Raji (cell line): ENCODE measurements around the gene IDH2.

Source experiments
- POLR2A ChIP-seq: IDR thresholded peaks from 2 replicates; pipeline ENCODE4 v1.6.1; 2011; ENCODE audit warnings: low read depth, low read length, control low read depth; ENCODE audit not compliant: insufficient read depth

The IDH2 gene

DNA sequence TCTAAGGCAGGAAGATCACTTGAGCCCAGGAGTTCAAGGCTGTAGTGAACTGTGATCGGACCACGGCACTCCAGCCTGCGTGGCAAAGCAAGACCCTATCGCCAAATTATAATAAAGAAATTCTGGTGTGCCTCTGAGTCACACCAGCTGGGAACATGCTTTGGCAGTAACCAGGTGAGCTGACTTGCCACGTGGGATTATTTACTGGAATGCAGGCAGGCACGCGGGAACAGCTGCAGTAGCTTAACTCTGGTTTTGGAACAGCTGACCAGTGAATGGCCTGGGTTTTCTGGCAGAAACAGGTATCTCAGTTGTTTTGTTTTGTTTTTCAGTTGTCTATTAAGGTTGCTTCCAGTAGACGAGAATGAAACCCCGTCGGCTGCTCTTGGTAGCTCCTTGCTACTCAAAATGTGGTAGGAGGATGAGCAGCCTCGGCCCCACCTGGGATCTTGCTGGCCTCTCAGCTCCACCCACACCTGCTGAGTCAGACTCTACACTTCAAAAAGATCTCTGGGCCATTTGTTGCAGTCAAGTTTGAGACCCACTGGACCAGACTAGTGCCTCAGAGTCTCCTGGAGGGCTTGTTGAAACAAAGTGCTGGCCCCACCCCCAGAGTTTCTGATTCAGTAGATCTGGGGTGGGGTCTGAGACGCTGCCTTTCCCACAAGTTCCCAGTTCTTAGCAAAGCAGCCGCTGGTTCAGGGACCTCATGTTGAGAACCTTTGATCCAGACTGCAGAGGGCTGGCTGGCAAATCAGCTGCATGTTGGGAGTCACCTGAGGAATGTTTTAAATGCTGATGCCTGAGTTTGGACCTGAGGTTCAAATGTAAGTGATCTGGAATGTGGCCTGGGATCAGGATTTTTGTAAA lies 26.6 kb downstream of the IDH2 start:
- no peak for TF ChIP-seq POLR2A

- TF ChIP-seq POLR2A = no peak
These were observed 27.4 kb downstream of the IDH2 start for GRCh38 chr15:90074916-90075315.

DNA sequence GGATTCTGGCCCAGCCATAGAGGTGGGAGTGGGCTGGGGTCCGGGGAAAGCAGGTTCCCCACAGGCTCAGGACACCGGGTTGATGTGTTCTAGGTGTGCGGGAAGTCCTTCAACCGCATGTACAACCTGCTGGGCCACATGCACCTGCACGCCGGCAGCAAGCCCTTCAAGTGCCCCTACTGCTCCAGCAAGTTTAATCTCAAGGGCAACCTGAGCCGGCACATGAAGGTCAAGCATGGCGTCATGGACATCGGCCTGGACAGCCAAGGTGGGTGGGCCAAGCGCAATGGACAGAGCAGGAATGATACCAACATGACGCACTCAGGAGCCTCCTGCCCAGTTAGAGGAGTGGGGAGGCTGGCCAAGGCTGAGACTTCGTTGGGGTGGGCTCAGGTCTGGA lies 28.2 kb downstream of the IDH2 start:
- TF ChIP-seq POLR2A = no peak

- TF ChIP-seq POLR2A = no peak
These were observed 29.2 kb downstream of the IDH2 start for GRCh38 chr15:90072978-90073640.

DNA sequence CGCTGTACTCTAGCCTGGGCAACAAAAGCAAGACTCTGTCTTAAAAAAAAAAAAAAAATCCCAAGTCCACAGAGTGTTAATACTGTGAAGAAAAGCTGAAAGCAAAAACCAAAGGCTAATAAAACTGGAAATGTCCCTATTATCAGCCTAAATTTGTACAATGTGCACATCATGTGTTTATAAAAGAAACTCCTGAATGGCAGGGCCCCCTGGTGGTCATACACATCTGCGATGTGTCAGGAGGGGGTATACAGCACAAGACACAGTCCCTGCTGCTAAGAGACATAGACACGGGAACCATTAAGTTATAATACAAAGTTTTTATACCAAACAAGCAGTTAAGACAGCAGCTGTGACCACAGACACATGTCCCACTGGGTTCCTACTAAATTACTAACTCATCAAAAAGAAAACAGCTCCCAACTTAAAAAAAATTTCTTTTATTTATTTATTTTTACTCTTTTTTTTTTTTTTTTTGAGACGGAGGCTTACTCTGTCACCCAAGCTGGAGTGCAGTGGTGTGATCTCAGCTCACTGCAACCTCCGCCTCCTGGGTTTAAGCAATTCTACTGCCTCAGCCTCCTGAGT lies 31.0 kb downstream of the IDH2 start:
- no peak for TF ChIP-seq POLR2A

GRCh38 chr15:90067953-90068606 lies 34.2 kb downstream of the IDH2 start:
- no peak for TF ChIP-seq POLR2A

- no peak for TF ChIP-seq POLR2A
These were observed 34.9 kb downstream of the IDH2 start for GRCh38 chr15:90067181-90067952.

- no peak for TF ChIP-seq POLR2A
These were observed 36.6 kb downstream of the IDH2 start for GRCh38 chr15:90065682-90066049.

GRCh38 chr15:90064911-90065681 lies 37.2 kb downstream of the IDH2 start:
- TF ChIP-seq POLR2A = no peak

DNA sequence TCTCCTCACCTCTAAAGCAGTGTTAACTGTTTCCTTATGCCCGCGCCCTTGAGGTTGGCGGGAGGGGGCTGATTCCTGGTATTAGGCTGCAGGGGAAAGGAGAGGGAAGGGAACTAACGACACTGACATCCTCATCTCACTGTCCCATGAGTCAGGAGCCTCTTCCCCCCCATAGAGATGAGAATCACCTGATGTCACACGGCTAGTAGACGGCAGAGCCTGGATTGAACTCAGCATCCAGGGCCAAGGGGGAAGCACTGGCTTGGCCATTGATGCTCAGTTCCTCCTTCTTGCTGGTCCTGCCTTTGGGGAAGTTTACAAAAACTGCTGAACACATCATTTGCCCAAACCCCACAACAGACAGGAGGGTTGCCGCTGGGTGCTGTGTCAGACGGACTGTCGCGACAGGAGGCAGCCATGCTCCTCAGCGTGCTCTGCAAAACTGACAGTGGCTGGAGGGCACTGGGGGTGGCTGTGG lies 38.5 kb downstream of the IDH2 start:
- TF ChIP-seq POLR2A = no peak

DNA sequence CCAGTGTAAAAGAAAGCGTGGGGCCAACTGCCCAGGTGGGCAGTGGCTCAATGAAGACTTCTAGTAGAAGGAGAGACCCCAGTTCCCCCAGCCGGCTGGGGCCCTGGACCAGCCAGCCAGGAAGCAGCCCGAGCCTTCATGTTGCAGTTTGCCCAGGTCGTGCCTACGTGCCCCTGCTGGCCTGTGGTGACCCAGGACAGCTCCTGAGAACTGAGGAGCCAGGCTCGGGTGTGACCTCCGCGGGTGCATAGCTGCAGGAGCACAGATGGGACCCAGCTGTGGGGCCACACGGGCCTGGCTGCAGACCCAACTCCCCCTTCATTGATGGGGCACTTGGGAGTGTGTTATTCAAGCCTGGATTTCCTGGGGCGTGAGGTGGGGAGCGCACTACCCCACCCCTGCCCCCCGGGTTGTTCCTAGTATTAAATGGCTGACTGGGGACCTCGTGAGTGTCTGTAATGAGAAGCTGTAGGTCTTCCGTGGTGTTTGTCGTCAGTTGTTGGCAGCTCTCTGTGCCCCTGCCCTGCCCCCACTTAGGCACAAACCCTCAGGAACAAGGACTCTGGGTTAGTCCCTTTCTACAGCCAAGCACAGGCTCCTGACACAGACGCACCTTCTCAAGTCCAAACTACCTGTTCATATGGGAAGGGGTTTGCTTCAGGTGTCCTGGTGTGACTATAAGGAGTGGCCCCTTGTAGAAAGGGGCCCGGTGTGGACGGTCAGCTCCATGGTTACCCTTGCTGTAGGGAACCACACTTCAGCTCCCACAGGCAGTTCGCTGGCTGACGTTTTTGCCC lies 39.1 kb downstream of the IDH2 start:
- TF ChIP-seq POLR2A = no peak

GRCh38 chr15:90062462-90062932 lies 39.8 kb downstream of the IDH2 start:
- no peak for TF ChIP-seq POLR2A

DNA sequence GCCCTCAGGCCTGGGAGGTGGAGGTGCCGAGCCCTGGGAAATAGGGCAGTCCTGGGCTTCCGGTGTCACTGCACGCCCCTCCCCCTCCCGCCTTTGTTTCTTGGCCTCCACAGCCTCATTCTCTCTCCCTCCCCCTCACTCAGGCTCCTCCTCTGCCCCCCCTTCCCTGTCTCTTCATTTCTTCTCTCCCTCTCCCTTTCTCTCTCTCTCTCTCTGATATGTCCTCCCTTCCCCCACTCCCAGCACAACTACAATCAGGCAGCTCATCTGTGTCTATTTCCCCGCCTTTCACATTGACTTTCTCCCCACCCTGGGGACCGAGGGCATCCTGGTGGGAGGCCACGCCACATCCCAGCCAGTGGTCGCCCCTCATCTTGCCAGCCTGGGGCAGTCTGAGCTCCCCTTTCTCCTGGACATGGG lies 40.2 kb downstream of the IDH2 start:
- no peak for TF ChIP-seq POLR2A
